SK-N-MC (cell line): ENCODE measurements around the gene TPP1.

Experiments used
- EZH2 ChIP-seq: fragments of 200-600 bp; sonication (generic); IDR thresholded peaks from one replicate; pipeline ENCODE4 v1.6.1; 2017; ENCODE audit warnings: antibody characterized with exemption
- FOXP2 ChIP-seq: optimal IDR thresholded peaks from 2 replicates; pipeline ENCODE3; 2011; ENCODE audit warnings: mild to moderate bottlenecking, moderate library complexity; ENCODE audit not compliant: insufficient read depth; ENCODE audit errors: extremely low read length, control extremely low read depth
- POLR2AphosphoS5 ChIP-seq: IDR thresholded peaks from 2 replicates; pipeline ENCODE4 v1.6.1; 2012; ENCODE audit warnings: mild to moderate bottlenecking, low read depth, low read length, borderline replicate concordance

DNA sequence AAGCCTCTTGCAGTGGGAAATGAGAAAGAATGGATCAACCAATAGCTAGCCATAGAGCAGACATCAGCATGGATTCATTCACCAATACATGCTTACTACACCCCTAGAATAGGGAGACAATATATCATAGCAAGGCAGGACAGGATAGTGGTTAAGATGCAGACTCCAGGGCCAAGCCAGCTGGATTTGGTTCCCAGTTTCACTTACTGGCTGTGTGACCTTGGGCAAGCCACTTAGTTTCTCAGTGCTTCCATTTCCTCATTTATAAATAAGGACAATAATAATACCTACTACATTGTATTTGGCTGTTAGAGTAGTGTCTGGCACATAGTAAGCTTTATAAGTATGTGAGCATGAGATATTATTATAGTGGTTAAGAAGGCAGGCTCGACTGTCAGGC is 29.3 kb upstream of the TPP1 start:
- TF ChIP-seq EZH2 (no peak), FOXP2 (no peak), POLR2AphosphoS5 (no peak)
